Stimulated activated CD8-positive, alpha-beta memory T cell treated with anti-CD3 and anti-CD28 coated beads, Interleukin-2, amount 100 ng/mL, for 48 hours (primary cell): Measurements from ENCODE around the gene TNFAIP6.
"Not testable (repeated sequence)": the region's sequence is repeated elsewhere in the genome, so short reads cannot be mapped to it uniquely, and the experiment has no call there.

Experiments
- DNase-seq, 2 donors: peaks; one replicate each; pipeline ENCODE4 v3.0.0-alpha.2; 2020; ENCODE audit warnings: low read depth in 2 of 2

TNFAIP6 gene

DNA sequence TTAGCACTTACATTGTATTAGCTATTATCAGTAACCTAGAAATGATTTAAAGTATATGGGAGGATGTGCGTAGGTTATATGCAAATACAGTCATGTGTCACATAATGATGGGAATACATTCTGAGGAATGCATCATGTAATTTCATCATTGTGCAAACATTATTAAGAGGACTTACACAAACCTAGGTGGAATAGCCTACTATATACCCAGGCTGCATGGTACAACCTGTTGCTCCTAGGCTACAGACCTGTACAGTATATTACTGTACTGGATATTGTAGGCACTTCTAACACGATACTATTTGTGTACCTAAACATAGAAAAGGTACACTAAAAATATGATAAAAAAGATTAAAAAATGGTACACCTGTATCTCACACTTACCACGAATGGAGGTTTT, 60.3 kb downstream of the TNFAIP6 start:
- DNase-seq, result no peak

DNA sequence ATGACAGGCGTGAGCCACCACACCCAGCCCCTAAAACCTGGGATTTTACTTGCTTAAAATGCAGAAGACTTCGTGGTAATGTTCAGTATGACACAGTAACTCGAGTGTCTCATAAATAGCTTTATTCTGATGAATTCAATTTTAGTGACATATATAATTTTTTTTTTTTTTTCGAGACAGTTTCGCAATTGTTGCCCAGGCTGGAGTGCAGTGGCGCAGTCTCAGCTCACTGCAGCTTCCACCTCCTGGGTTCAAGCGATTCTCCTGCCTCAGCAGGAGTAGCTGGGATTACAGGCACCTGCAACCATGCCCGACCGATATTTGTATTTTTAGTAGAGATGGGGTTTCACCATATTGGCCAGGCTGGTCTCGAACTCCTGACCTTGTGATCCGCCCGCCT, 64.3 kb downstream of the TNFAIP6 start:
- DNase-seq, result not testable (repeated sequence)

DNA sequence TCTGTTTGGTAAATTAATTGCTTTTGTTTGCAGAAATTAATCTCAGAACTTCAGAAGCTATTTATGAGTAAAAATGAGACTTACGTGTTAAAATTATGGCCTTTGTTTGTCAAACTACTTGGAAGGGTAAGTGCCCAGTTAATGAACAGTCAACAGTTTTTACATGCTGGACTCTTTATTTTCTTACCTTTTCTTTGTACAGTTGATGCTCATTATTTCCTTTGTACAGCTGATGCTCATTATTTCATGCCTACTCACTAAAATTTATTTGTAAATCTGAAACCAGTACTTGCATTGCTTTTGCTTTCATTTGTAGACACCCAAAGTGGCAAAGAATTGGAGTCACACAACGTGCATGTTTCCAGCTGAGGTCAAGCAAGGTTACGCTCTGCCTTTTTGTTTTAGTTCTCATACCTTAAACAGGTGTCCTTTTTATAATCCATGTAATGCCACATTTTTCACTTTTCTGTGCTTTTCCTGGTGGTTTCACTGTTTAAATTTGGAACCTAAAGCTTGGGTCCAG, 65.6 kb downstream of the TNFAIP6 start:
- no peak for DNase-seq

DNA sequence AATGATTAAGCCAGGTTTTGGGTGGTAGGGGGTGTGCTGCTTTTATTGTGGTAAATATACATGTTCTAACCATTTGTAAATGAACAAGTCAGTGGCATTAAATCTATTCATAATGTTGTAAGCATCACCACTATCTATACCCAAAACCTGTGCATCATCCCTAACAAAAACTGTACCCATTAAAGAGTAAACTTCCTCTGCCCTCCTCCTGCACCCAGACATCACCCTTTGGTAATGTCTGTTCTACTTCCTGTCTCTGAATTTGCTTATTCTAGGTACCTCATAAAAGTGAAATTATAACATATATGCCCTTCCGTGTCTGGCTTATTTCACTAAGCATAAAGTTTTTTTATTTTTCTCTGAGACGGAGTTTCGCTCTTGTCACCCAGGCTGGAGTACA, 66.4 kb downstream of the TNFAIP6 start:
- DNase-seq, result no peak
